Breast epithelium (tissue), 4 donors: ENCODE measurements around the gene CWC27. TPM values are rescaled to one million over a fixed set of nuclear protein-coding genes. Genes with fewer than 3 reads are reported as not detected.

Experiments used
- DNase-seq, 2 donors: peaks; one replicate each; pipeline ENCODE4 v3.0.0-alpha.2; 2019; ENCODE audit warnings: low spot score in 2 of 2
- H3K27ac ChIP-seq, 2 donors: fragments of 200-600 bp; sonication (generic) in 1 of 2; one replicate each; pipeline ENCODE4 v1.5.1; 2016 to 2019; ENCODE audit warnings: mild to moderate bottlenecking in 1 of 2
- H3K27me3 ChIP-seq, 2 donors: fragments of 200-600 bp; sonication (generic) in 1 of 2; one replicate each; pipeline versions ENCODE4 v1.5.1 to v1.6.0; 2017 to 2019; ENCODE audit warnings: control low read depth in 1 of 2, mild to moderate bottlenecking in 1 of 2
- H3K36me3 ChIP-seq: fragments of 200-600 bp; one replicate; pipeline ENCODE4 v1.5.1; 2019
- H3K4me1 ChIP-seq, 2 donors: fragments of 200-600 bp; sonication (generic); one replicate each; pipeline ENCODE4 v1.5.1; 2016 to 2019; ENCODE audit warnings: control low read depth in 1 of 2
- H3K4me3 ChIP-seq, 3 donors: fragments of 200-600 bp; sonication (generic); 1 replicate in 2 of 3; 2 replicates in 1 of 3; pipeline ENCODE4 v1.5.1; 2016 to 2019; ENCODE audit warnings: mild to moderate bottlenecking in 3 of 3, moderate library complexity in 2 of 3
- H3K9me3 ChIP-seq, 2 donors: fragments of 200-600 bp; sonication (generic) in 1 of 2; one replicate each; pipeline ENCODE4 v1.5.1; 2016 to 2019; ENCODE audit warnings: control low read depth in 1 of 2
- CTCF ChIP-seq, 3 donors: fragments of 450-650 bp; IDR thresholded peaks; one replicate each; pipeline ENCODE4 v1.5.1; 2016 to 2017; ENCODE audit warnings: antibody characterized with exemption in 3 of 3, mild to moderate bottlenecking in 3 of 3, moderate library complexity in 3 of 3
- POLR2A ChIP-seq: fragments of 450-650 bp; IDR thresholded peaks from one replicate; pipeline ENCODE4 v1.6.1; 2016; ENCODE audit warnings: antibody characterized with exemption, mild to moderate bottlenecking, moderate library complexity
- POLR2AphosphoS5 ChIP-seq, 3 donors: sonication (generic); formaldehyde crosslinking; IDR thresholded peaks; one replicate each; pipeline ENCODE4 v1.6.1; 2017; ENCODE audit warnings: antibody characterized with exemption in 3 of 3
- intact Hi-C: fragments of 100-400 bp; cut with DNase I; formaldehyde crosslinking; loops from one replicate; pipeline ENCODE4 v1.15.1; 2023; ENCODE audit warnings: low total_unique reads
- total RNA-seq, 3 donors: library from RNA; depleted of rRNA; stranded (reverse); fragments of >200 nt; gene quantifications; one replicate each; pipeline ENCODE4 v1.1.0, GENCODE V29; 2016

The CWC27 gene
- total RNA-seq, 3 donors from 2014 or later: 10.6 to 19.9 (median 18.0) TPM

DNA sequence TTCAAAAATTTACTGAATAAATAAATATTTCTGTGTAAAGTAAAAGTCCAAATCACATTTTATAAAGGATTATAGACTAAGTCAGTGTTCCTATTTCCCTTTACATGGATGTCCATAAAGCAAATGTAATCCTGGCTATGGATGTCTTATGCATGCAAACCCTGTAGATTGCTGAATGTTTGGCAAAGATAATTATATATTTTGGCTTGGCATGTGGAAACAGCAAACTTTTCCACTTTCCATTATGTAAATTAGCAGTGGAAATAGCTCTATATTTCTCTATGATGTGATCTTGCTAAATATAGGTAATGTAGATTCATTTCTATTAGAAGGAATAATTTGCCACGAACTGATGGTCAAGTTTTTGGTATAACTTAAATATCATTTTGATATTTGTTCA is 66.5 kb downstream of the CWC27 start:
- no peak overlapping the region for H3K4me3 ChIP-seq
- H3K27me3 ChIP-seq: no peaks in the 10 kb centered on the region
- no peaks in the 10 kb centered on the region for H3K4me1 ChIP-seq
- no peaks in the 10 kb centered on the region for H3K9me3 ChIP-seq
- H3K36me3 ChIP-seq: no peaks in the 10 kb centered on the region
- TF ChIP-seq CTCF (IDR thresholded peaks at IDR 0.05): no peak
- no peak for TF ChIP-seq POLR2A
- TF ChIP-seq POLR2AphosphoS5 (IDR thresholded peaks at IDR 0.05): no peak
- H3K27ac ChIP-seq: no peak overlapping the region
- intact Hi-C loops: no loop called here
- DNase-seq: no peak

DNA sequence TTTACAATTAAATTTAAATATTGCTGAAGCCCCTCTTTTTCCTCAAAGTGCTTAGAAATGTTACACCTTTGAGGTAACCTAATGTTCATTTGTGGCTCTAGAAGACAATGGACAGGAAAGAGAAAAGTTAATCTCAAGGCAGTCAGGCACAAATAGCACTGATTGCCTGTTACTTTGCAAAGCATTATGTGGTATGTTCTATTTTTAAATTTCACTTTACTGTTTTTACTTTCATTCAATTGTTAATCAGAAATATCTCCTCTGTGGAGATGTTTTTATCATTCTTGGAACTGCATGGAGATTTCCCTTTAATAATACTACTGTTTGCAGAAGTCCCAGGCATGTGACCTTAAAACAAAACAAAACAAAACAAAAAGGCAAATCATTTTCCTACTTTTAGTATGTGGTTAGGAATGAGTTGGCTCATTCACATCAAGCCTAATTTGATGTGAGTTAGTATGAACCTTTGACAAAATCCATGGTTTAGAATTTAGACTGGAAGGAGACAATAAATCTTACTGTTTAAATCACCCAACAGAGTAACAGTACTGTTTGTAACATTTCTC is 67.5 kb downstream of the CWC27 start:
- H3K27ac ChIP-seq: no peak overlapping the region
- intact Hi-C loops: no loop called here
- H3K4me1 ChIP-seq: no peaks in the 10 kb centered on the region
- no peak overlapping the region for H3K4me3 ChIP-seq
- no peaks in the 10 kb centered on the region for H3K36me3 ChIP-seq
- H3K27me3 ChIP-seq: no peaks in the 10 kb centered on the region
- DNase-seq: no peak
- no peak for TF ChIP-seq CTCF (IDR thresholded peaks at IDR 0.05)
- no peak for TF ChIP-seq POLR2A
- TF ChIP-seq POLR2AphosphoS5 (IDR thresholded peaks at IDR 0.05): no peak
- H3K9me3 ChIP-seq: no peaks in the 10 kb centered on the region

- Histone ChIP-seq H3K27me3 (no peaks in the 10 kb centered on the region), H3K36me3 (no peaks in the 10 kb centered on the region), H3K4me3 (no peak overlapping the region), H3K4me1 (no peaks in the 10 kb centered on the region), H3K9me3 (no peaks in the 10 kb centered on the region), H3K27ac (no peak overlapping the region)
- TF ChIP-seq CTCF (IDR thresholded peaks at IDR 0.05) (no peak), POLR2AphosphoS5 (IDR thresholded peaks at IDR 0.05) (no peak), POLR2A (no peak)
- DNase-seq: no peak
- intact Hi-C loops: no loop called here
These were observed 68.1 kb downstream of the CWC27 start for GRCh38 chr5:64836786-64837185.

DNA sequence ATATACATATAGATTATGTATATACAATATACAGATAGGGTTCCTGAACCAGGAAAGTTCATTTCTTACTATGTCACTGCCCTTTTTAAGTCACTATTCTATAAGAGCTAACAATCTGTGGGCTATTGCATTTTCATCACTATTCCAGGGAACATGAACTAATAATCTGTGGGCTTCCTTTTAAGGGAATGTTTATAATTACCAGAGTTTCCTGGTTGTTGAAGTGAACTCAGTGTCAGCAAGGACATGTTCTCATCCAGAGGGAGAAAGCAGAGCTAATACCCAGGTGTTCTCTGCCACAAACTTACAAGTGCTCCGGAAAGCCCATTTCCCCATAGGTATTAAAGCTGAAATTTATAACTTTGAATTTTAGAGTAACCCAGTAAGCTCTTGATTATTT is 69.6 kb downstream of the CWC27 start:
- no peak for TF ChIP-seq CTCF (IDR thresholded peaks at IDR 0.05)
- TF ChIP-seq POLR2AphosphoS5 (IDR thresholded peaks at IDR 0.05): no peak
- no peak for TF ChIP-seq POLR2A
- Histone ChIP-seq H3K4me1 (no peaks in the 10 kb centered on the region), H3K9me3 (no peaks in the 10 kb centered on the region), H3K36me3 (no peaks in the 10 kb centered on the region), H3K4me3 (no peak overlapping the region), H3K27me3 (no peaks in the 10 kb centered on the region), H3K27ac (no peak overlapping the region)
- intact Hi-C loops: no loop called here
- DNase-seq: no peak

DNA sequence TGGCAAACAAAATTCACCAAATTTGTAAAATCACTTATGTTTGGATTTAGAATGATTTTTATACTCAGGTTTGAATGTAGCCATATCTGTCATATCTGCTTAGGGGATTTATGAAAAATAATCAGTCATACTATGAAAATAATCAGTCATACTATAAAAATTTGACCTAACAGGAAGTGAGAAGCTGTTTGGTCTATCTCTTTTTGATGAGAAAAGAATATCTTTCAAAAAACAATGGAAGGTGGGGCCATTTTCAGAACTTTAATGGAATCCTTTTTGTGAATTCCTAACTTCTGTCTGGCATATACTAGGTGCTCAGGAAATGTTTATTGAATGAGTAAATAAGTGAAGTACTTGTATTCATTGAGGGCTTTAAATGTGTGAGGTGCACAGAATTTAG is 70.1 kb downstream of the CWC27 start:
- H3K27me3 ChIP-seq: no peaks in the 10 kb centered on the region
- no peaks in the 10 kb centered on the region for H3K36me3 ChIP-seq
- no peak for DNase-seq
- H3K4me3 ChIP-seq: no peak overlapping the region
- H3K4me1 ChIP-seq: no peaks in the 10 kb centered on the region
- no peaks in the 10 kb centered on the region for H3K9me3 ChIP-seq
- H3K27ac ChIP-seq: no peak overlapping the region
- TF ChIP-seq CTCF (IDR thresholded peaks at IDR 0.05) (no peak), POLR2A (no peak), POLR2AphosphoS5 (IDR thresholded peaks at IDR 0.05) (no peak)
- intact Hi-C loops: no loop called here
